ENCODE results near the gene PNLDC1.
"Not testable (repeated sequence)": the region's sequence is repeated elsewhere in the genome, so short reads cannot be mapped to it uniquely, and the experiment has no call there.

PNLDC1 gene

DNA sequence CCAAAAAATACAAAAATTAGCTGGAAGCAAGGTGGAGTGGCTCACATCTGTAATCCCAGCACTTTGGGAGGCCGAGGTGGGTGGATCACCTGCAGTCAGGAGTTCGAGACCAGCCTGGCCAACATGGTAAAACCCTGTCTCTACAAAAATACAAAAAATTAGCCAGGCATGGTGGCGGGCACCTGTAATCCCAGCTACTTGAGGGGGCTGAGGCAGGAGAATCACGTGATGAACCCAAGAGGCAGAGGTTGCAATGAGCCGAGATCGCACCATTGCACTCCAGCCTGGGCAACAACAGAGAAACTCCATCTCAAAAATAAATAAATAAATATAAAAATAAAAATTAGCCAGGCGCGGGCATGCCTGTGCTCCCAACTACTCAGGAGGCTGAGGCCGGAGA lies 24.6 kb downstream of the PNLDC1 start:
- DNase-seq (ENCODE audit: low spot score in 2 of 2); H3K4me1 Mint-ChIP-seq; H3K36me3 Mint-ChIP-seq; H3K4me3 Mint-ChIP-seq; ATAC-seq; H3K9me3 Mint-ChIP-seq; H3K27ac Mint-ChIP-seq: not testable (repeated sequence)

- no peaks in the 10 kb centered on the region for H3K36me3 Mint-ChIP-seq
- ATAC-seq (no peak), DNase-seq (ENCODE audit: low spot score in 2 of 2) (no peak)
- H3K4me3 Mint-ChIP-seq = no peak overlapping the region
- H3K9me3 Mint-ChIP-seq = no peaks in the 10 kb centered on the region
- no peak overlapping the region for H3K27ac Mint-ChIP-seq
- H3K4me1 Mint-ChIP-seq = no peaks in the 10 kb centered on the region
Measured at GRCh38 chr6:159826004-159826403, 25.9 kb downstream of the PNLDC1 start.

GRCh38 chr6:159826968-159827647 lies 27.0 kb downstream of the PNLDC1 start:
- ATAC-seq = no peak
- Mint-ChIP-seq H3K36me3 (no peaks in the 10 kb centered on the region), H3K4me1 (no peaks in the 10 kb centered on the region), H3K9me3 (no peaks in the 10 kb centered on the region), H3K27ac (no peak overlapping the region), H3K4me3 (no peak overlapping the region)
- no peak for DNase-seq (ENCODE audit: low spot score in 2 of 2)

- no peak overlapping the region for H3K4me3 Mint-ChIP-seq
- DNase-seq (ENCODE audit: low spot score in 2 of 2) (no peak), ATAC-seq (no peak)
- H3K9me3 Mint-ChIP-seq = no peaks in the 10 kb centered on the region
- no peaks in the 10 kb centered on the region for H3K36me3 Mint-ChIP-seq
- no peaks in the 10 kb centered on the region for H3K4me1 Mint-ChIP-seq
- H3K27ac Mint-ChIP-seq = no peak overlapping the region
Measured at GRCh38 chr6:159828074-159828473, 28.0 kb downstream of the PNLDC1 start.

- no peak for ATAC-seq
- H3K27ac Mint-ChIP-seq = no peak overlapping the region
- no peaks in the 10 kb centered on the region for H3K9me3 Mint-ChIP-seq
Measured at GRCh38 chr6:159829526-159829925, 29.4 kb downstream of the PNLDC1 start.

DNA sequence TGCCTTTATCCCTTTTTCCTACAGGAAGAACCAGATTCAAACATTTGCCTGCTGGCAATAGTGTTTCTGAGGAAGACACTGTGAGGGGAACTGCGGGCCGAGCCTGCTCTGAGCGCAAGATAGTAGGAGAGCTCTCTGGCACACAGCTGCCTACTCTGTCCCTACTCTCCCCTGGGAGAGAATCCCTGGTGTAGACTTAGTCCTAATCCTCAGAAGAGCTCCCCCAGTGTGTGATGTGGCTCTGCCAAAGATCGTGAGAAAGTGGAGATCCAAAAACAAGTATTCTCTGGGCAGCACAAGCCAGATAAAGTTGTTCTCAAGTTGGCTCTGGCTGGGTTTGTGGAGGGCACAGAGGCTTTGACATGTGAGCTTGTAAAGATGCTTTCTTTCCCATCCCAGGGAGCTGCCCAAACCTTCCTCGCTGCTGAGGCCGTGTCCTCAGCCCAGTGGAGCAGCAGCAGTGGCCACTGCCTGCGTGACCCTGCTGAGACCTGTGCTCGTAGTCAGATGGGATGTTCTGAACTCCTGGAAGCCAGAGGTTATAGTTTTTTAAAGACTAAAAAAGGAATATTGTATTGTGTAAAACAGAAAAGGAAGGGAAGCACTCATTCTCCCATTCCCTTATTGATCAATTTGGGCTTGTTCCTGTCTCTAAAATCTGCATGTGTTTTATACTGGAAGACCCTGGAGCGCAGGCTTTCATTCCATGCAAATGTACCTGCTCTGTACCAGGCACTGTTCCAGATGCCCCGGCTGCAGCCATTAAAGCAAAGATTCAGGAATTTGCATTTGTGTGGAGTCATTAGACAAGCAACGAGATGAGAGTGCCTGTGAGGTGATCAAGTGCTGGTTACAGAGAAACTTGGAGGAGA lies 30.7 kb downstream of the PNLDC1 start:
- Mint-ChIP-seq H3K4me3 (no peak overlapping the region), H3K36me3 (no peaks in the 10 kb centered on the region), H3K4me1 (no peaks in the 10 kb centered on the region), H3K27ac (no peak overlapping the region), H3K9me3 (no peaks in the 10 kb centered on the region)
- DNase-seq (ENCODE audit: low spot score in 2 of 2) = no peak
- no peak for ATAC-seq

More at GRCh38 chr6:159829526-159829925, 29.4 kb downstream of the PNLDC1 start:
- no peak for DNase-seq (ENCODE audit: low spot score in 2 of 2)
- Mint-ChIP-seq H3K36me3 (no peaks in the 10 kb centered on the region), H3K4me1 (no peaks in the 10 kb centered on the region), H3K4me3 (no peak overlapping the region)

- H3K27ac Mint-ChIP-seq = no peak overlapping the region
- H3K9me3 Mint-ChIP-seq = no peaks in the 10 kb centered on the region
- no peaks in the 10 kb centered on the region for H3K36me3 Mint-ChIP-seq
- DNase-seq (ENCODE audit: low spot score in 2 of 2) (no peak), ATAC-seq (no peak)
- no peaks in the 10 kb centered on the region for H3K4me1 Mint-ChIP-seq
- H3K4me3 Mint-ChIP-seq = no peak overlapping the region
Measured at GRCh38 chr6:159831373-159831679, 31.2 kb downstream of the PNLDC1 start.

GRCh38 chr6:159832946-159833345 lies 32.9 kb downstream of the PNLDC1 start:
- H3K27ac Mint-ChIP-seq = no peak overlapping the region
- H3K9me3 Mint-ChIP-seq = no peaks in the 10 kb centered on the region
- ATAC-seq = no peak
- no peaks in the 10 kb centered on the region for H3K36me3 Mint-ChIP-seq
- no peaks in the 10 kb centered on the region for H3K4me1 Mint-ChIP-seq
- H3K4me3 Mint-ChIP-seq = no peak overlapping the region
- DNase-seq (ENCODE audit: low spot score in 2 of 2) = no peak

DNA sequence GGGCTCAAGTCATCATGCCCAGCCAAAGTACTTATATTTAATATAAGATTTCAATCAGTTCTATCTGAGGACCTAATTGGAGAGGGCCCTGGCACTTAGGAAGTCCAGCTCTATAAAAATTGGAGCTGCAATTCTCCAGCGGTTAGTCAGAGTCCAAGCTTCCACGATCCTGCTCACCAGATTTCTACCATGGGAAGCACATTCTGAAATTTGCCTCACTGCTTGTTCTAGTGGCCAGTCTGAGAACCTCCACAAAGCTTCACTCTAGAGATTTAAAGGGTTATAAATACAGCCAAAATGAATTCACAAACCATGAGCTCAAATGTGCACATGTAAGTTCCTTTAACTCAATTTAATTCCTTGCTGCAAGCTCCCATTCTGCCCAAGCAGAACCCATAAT lies 33.5 kb downstream of the PNLDC1 start:
- H3K36me3 Mint-ChIP-seq = no peaks in the 10 kb centered on the region
- no peaks in the 10 kb centered on the region for H3K9me3 Mint-ChIP-seq
- no peak overlapping the region for H3K4me3 Mint-ChIP-seq
- no peaks in the 10 kb centered on the region for H3K4me1 Mint-ChIP-seq
- no peak for ATAC-seq
- no peak for DNase-seq (ENCODE audit: low spot score in 2 of 2)
- H3K27ac Mint-ChIP-seq = no peak overlapping the region

DNA sequence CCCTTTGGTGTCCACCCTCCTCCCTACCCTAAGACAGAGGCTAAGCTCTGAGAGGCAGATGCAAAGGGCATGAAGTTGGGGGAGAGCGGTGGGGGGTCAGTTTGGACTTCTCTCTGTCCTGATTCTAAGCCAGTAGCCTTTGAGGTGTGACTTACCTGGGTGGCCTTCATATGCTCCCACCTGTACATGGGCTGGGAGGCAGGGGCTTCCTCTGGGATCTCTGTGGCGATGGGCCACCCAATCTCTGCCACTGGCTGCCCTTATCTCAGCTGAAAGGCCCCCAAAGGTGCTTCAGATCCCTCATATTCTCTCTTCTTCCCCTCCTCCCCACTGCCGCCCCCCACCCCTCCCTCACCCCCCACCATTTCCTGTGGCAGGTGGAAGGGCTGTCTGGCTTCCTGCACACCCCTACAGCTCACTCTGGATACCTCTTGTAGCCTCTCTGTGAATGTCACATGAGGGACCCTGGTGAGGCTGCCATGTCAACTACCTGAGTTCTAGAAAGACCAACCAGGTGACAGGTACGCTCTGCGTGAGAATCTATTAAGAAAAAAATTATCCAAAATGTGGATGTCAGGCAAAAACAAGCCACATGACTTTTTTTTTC lies 34.0 kb downstream of the PNLDC1 start:
- H3K9me3 Mint-ChIP-seq = no peaks in the 10 kb centered on the region
- no peak for ATAC-seq
- H3K36me3 Mint-ChIP-seq = no peaks in the 10 kb centered on the region
- H3K27ac Mint-ChIP-seq = no peak overlapping the region
- no peaks in the 10 kb centered on the region for H3K4me1 Mint-ChIP-seq
- DNase-seq (ENCODE audit: low spot score in 2 of 2) = no peak
- H3K4me3 Mint-ChIP-seq = no peak overlapping the region

DNA sequence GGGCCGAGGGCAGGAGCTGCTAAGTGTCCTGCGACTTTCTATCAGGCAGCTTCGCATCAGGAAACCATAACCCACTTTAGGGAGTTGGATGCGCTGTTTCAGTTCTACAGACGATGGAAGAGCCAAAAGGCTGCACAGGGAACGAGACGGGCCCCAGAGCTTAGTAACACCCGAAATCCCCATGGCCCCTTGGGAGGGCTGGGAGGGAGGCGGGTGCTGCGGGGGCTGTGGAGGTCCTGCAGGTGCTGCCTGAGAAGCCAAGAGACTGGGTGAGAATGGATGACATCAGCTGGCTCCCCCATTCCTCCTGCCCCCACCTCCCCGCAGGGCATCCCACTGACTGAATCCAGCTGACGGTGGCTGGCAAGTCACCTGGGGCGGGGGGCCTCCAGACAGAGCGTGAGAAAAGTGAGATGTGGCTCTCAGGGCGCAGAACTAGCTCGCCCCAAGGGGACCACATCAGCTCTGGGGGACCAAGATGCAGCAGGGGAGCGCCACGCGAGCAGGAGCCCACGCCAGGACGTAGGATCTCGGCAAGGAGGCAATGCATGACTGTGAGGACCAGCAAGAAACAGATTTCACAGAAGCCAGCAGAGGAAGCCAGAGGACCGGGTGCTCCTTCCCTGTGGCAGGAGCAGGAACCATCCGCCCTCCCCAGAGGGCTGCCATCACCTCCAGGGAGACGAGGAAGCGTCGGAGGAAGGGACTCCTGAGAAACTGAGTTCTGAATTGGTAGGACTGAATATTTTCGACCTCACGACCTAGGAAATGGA lies 36.8 kb downstream of the PNLDC1 start:
- Mint-ChIP-seq H3K9me3 (no peaks in the 10 kb centered on the region), H3K36me3 (no peaks in the 10 kb centered on the region), H3K4me1 (no peaks in the 10 kb centered on the region), H3K27ac (no peak overlapping the region), H3K4me3 (no peak overlapping the region)
- DNase-seq (ENCODE audit: low spot score in 2 of 2) = no peak
- no peak for ATAC-seq

- no peaks in the 10 kb centered on the region for H3K36me3 Mint-ChIP-seq
- H3K27ac Mint-ChIP-seq = no peak overlapping the region
- DNase-seq (ENCODE audit: low spot score in 2 of 2) (no peak), ATAC-seq (no peak)
- no peaks in the 10 kb centered on the region for H3K9me3 Mint-ChIP-seq
- no peaks in the 10 kb centered on the region for H3K4me1 Mint-ChIP-seq
- no peak overlapping the region for H3K4me3 Mint-ChIP-seq
Measured at GRCh38 chr6:159837511-159837910, 37.4 kb downstream of the PNLDC1 start.

GRCh38 chr6:159838020-159838744 lies 38.1 kb downstream of the PNLDC1 start:
- no peaks in the 10 kb centered on the region for H3K4me1 Mint-ChIP-seq
- H3K36me3 Mint-ChIP-seq = no peaks in the 10 kb centered on the region
- no peaks in the 10 kb centered on the region for H3K9me3 Mint-ChIP-seq
- ATAC-seq (no peak), DNase-seq (ENCODE audit: low spot score in 2 of 2) (no peak)
- no peak overlapping the region for H3K27ac Mint-ChIP-seq
- H3K4me3 Mint-ChIP-seq = no peak overlapping the region

DNA sequence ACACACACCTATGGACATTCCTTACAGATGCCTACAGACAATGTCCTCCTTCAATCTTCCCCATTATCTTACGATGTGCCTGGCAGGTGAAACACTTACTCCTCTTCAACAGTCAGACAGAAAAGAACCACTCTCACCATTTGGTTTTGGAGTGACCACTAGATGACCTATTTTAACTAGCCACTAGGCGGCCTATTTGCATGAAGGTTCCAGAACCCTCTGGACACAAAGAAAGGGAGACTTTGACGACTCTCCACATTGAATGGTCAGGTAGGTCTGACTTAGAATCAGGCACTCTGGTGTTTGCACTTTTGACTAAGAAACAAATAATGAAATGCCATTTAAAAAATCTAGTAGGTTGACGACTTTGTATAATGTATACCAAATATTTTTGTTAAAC lies 42.0 kb downstream of the PNLDC1 start:
- no peak overlapping the region for H3K4me3 Mint-ChIP-seq
- H3K4me1 Mint-ChIP-seq = no peaks in the 10 kb centered on the region
- H3K27ac Mint-ChIP-seq = no peak overlapping the region
- DNase-seq (ENCODE audit: low spot score in 2 of 2) (no peak), ATAC-seq (no peak)
- H3K36me3 Mint-ChIP-seq = no peaks in the 10 kb centered on the region
- no peaks in the 10 kb centered on the region for H3K9me3 Mint-ChIP-seq
